Neural cell (in vitro differentiated cells): ENCODE results near the gene UBASH3B. TPM values are rescaled to one million over a fixed set of nuclear protein-coding genes. Genes with fewer than 3 reads are reported as not detected.

Experiments
- H2AFZ ChIP-seq: fragments of 200-600, 300-800 bp; sonication (generic), shearing (Covaris generic); 2 replicates; pipeline ENCODE4 v1.6.0; 2014; ENCODE audit warnings: low read depth, mild to moderate bottlenecking, antibody characterized with exemption, low read length, moderate library complexity
- H3F3A ChIP-seq: fragments of 200-600 bp; shearing (Covaris generic); 2 replicates; pipeline ENCODE4 v1.6.1; 2016; ENCODE audit warnings: mild to moderate bottlenecking, moderate library complexity, mixed read lengths, antibody characterized with exemption, low read length; ENCODE audit not compliant: insufficient read depth, poor library complexity, severe bottlenecking
- H3K27ac ChIP-seq: fragments of 200-600, 300-800 bp; sonication (generic), shearing (Covaris generic); 2 replicates; pipeline ENCODE4 v1.5.1; 2014; ENCODE audit warnings: mild to moderate bottlenecking, low read length, moderate library complexity
- H3K27me3 ChIP-seq: fragments of 300-800, 200-600 bp; sonication (generic), shearing (Covaris generic); 2 replicates; pipeline ENCODE4 v1.6.0; 2014; ENCODE audit warnings: mild to moderate bottlenecking, low read depth, low read length, moderate library complexity; ENCODE audit not compliant: insufficient read depth
- H3K36me3 ChIP-seq: fragments of 300-800, 200-600 bp; sonication (generic), shearing (Covaris generic); 2 replicates; pipeline ENCODE4 v1.5.1; 2014; ENCODE audit warnings: mild to moderate bottlenecking, antibody characterized with exemption, low read length, moderate library complexity; ENCODE audit not compliant: insufficient read depth
- H3K4me2 ChIP-seq: fragments of 300-800, 200-600 bp; sonication (generic), shearing (Covaris generic); 2 replicates; pipeline ENCODE4 v1.6.0; 2014; ENCODE audit warnings: mild to moderate bottlenecking, low read length
- H3K4me3 ChIP-seq: fragments of 300-800, 200-600 bp; sonication (generic), shearing (Covaris generic); 2 replicates; pipeline ENCODE4 v1.5.1; 2014; ENCODE audit warnings: mild to moderate bottlenecking, low read length, moderate library complexity
- H3K79me2 ChIP-seq: fragments of 200-600 bp; shearing (Covaris generic); replicated peaks from 2 replicates; pipeline ENCODE4 v1.6.0; 2014; ENCODE audit warnings: mild to moderate bottlenecking, low read length, moderate library complexity; ENCODE audit not compliant: insufficient read depth
- H3K9ac ChIP-seq: fragments of 300-800, 200-600 bp; sonication (generic), shearing (Covaris generic); 2 replicates; pipeline ENCODE4 v1.6.1; 2016; ENCODE audit warnings: mild to moderate bottlenecking, low read length, mixed read lengths
- H3K9me2 ChIP-seq: fragments of 200-600 bp; shearing (Covaris generic); 2 replicates; pipeline ENCODE4 v1.6.1; 2016; ENCODE audit warnings: mild to moderate bottlenecking, low read length, mixed read lengths; ENCODE audit not compliant: insufficient read depth
- H3K9me3 ChIP-seq: fragments of 200-600, 300-800 bp; sonication (generic), shearing (Covaris generic); 2 replicates; pipeline ENCODE4 v1.6.1; 2016; ENCODE audit warnings: mild to moderate bottlenecking, mixed run types, low read length, moderate library complexity, mixed read lengths
- H4K20me1 ChIP-seq: fragments of 200-600 bp; shearing (Covaris generic); 2 replicates; pipeline ENCODE4 v1.6.1; 2016; ENCODE audit warnings: mild to moderate bottlenecking, mixed run types; ENCODE audit not compliant: insufficient read depth
- CTCF ChIP-seq: fragments of 450-650 bp; IDR thresholded peaks from 2 replicates; pipeline ENCODE4 v1.5.1; 2014; ENCODE audit warnings: antibody characterized with exemption, mild to moderate bottlenecking, moderate library complexity; ENCODE audit not compliant: poor library complexity, severe bottlenecking
- EP300 ChIP-seq: fragments of 450-650 bp; conservative IDR thresholded peaks from 2 replicates; pipeline ENCODE4 v1.6.1; 2014; ENCODE audit warnings: antibody characterized with exemption, mild to moderate bottlenecking, moderate library complexity; ENCODE audit not compliant: poor library complexity, severe bottlenecking
- EZH2 ChIP-seq: fragments of 200-600, 300-800 bp; shearing (Covaris generic), sonication (generic); IDR thresholded peaks from 2 replicates; pipeline ENCODE4 v1.6.1; 2014; ENCODE audit warnings: antibody characterized with exemption, low read length, borderline replicate concordance, mild to moderate bottlenecking; ENCODE audit not compliant: insufficient read depth, poor library complexity, severe bottlenecking
- MXI1 ChIP-seq: fragments of 450-650 bp; conservative IDR thresholded peaks from 2 replicates; pipeline ENCODE4 v1.6.1; 2014; ENCODE audit warnings: antibody characterized with exemption, mild to moderate bottlenecking; ENCODE audit not compliant: poor library complexity, severe bottlenecking
- POLR2AphosphoS5 ChIP-seq: IDR thresholded peaks from 2 replicates; pipeline ENCODE4 v1.6.1; 2012
- RAD21 ChIP-seq: fragments of 450-650 bp; conservative IDR thresholded peaks from 2 replicates; pipeline ENCODE4 v1.6.1; 2014; ENCODE audit warnings: antibody characterized with exemption, mild to moderate bottlenecking, moderate library complexity
- REST ChIP-seq: IDR thresholded peaks from 2 replicates; pipeline ENCODE4 v1.6.1; 2012; ENCODE audit warnings: borderline replicate concordance
- SMC3 ChIP-seq: fragments of 450-650 bp; conservative IDR thresholded peaks from 2 replicates; pipeline ENCODE4 v1.6.1; 2014; ENCODE audit warnings: antibody characterized with exemption, mild to moderate bottlenecking, moderate library complexity; ENCODE audit not compliant: poor library complexity
- TAF1 ChIP-seq: IDR thresholded peaks from 2 replicates; pipeline ENCODE4 v1.6.1; 2012; ENCODE audit warnings: low read depth
- polyA plus RNA-seq: library from polyadenylated mRNA; depleted of rRNA; stranded (reverse); fragments of >200 nt; gene quantifications from 2 replicates; pipeline ENCODE4 v1.2.3, GENCODE V29; 2014

The UBASH3B gene
- polyA plus RNA-seq, 1 donor from 2014 or later = 4.2 TPM

- Histone ChIP-seq H3K9me3 (no peaks in the 10 kb centered on the region), H3K27ac (no peak overlapping the region), H2AFZ (no peak overlapping the region), H3K36me3 (no peaks in the 10 kb centered on the region), H3K4me2 (no peak overlapping the region), H3K9me2 (no peaks in the 10 kb centered on the region), H3F3A (no peaks in the 10 kb centered on the region), H3K4me3 (no peak overlapping the region), H4K20me1 (no peaks in the 10 kb centered on the region), H3K27me3 (no peaks in the 10 kb centered on the region), H3K79me2 (no peaks in the 10 kb centered on the region), H3K9ac (no peak overlapping the region)
- TF ChIP-seq POLR2AphosphoS5 (no peak), RAD21 (no peak), TAF1 (no peak), REST (no peak), MXI1 (no peak), CTCF (no peak), SMC3 (no peak), EZH2 (no peak), EP300 (no peak)
These were observed 51.6 kb downstream of the UBASH3B start for GRCh38 chr11:122707111-122707510.

- Histone ChIP-seq H3K36me3 (no peaks in the 10 kb centered on the region), H3K9ac (no peak overlapping the region), H3K4me2 (no peak overlapping the region), H3K27me3 (no peaks in the 10 kb centered on the region), H3K9me3 (no peaks in the 10 kb centered on the region), H3F3A (no peaks in the 10 kb centered on the region), H3K27ac (no peak overlapping the region), H3K9me2 (no peaks in the 10 kb centered on the region), H4K20me1 (no peaks in the 10 kb centered on the region), H3K4me3 (no peak overlapping the region), H3K79me2 (no peaks in the 10 kb centered on the region), H2AFZ (no peak overlapping the region)
- TF ChIP-seq TAF1 (no peak), EP300 (no peak), EZH2 (no peak), RAD21 (no peak), SMC3 (no peak), MXI1 (no peak), POLR2AphosphoS5 (no peak), CTCF (no peak), REST (no peak)
These were observed 52.4 kb downstream of the UBASH3B start for GRCh38 chr11:122707901-122708300.
